Ovary (tissue), 9 donors: ENCODE results near the gene GALNT10. TPM values are rescaled to one million over a fixed set of nuclear protein-coding genes. Genes with fewer than 3 reads are reported as not detected.

Experiments
- DNase-seq, 5 donors: peaks; one replicate each; pipeline ENCODE4 v3.0.0-alpha.2; 2019 to 2020
- H3K27ac ChIP-seq, 2 donors: fragments of 200-600 bp; one replicate each; pipeline versions ENCODE4 v1.5.1 to v1.8.0; 2019 to 2022
- H3K27me3 ChIP-seq: fragments of 200-600 bp; one replicate; pipeline ENCODE4 v1.8.0; 2022
- H3K36me3 ChIP-seq: fragments of 200-600 bp; sonication (generic); one replicate; pipeline ENCODE4 v1.5.1; 2019
- H3K4me1 ChIP-seq: one replicate; pipeline ENCODE4 v1.8.1; 2013; ENCODE audit warnings: mild to moderate bottlenecking, moderate library complexity; ENCODE audit not compliant: insufficient read depth
- H3K4me3 ChIP-seq: fragments of 200-600 bp; sonication (generic); one replicate; pipeline ENCODE4 v1.5.1; 2017
- H3K9me3 ChIP-seq, 2 donors: fragments of 200-600 bp in 1 of 2; sonication (generic) in 1 of 2; one replicate each; pipeline versions ENCODE4 v1.5.1 to v1.8.1; 2013 to 2019; ENCODE audit warnings: mild to moderate bottlenecking in 1 of 2, moderate library complexity in 1 of 2
- CTCF ChIP-seq, 3 donors: fragments of 450-650 bp in 2 of 3; fragments of 200-600 bp in 1 of 3; IDR thresholded peaks; one replicate each; pipeline versions ENCODE4 v1.5.1 to v1.8.0; 2016 to 2022; ENCODE audit warnings: antibody characterized with exemption in 3 of 3, mild to moderate bottlenecking in 1 of 3
- EP300 ChIP-seq: sonication (generic); formaldehyde crosslinking; IDR thresholded peaks from one replicate; pipeline ENCODE4 v1.6.1; 2017; ENCODE audit warnings: antibody characterized with exemption
- POLR2A ChIP-seq: fragments of 450-650 bp; IDR thresholded peaks from one replicate; pipeline ENCODE4 v1.6.1; 2017; ENCODE audit warnings: antibody characterized with exemption, mild to moderate bottlenecking, moderate library complexity
- WGBS, 3 donors: extraction: QIAGEN DNeasy Blood & Tissue Kit in 1 of 3; methylation state at CpG; one replicate each; pipeline versions ENCODE4 v1.1.5 to v1.1.7; 2013 to 2017; 5-methylcytosine and 5-hydroxymethylcytosine counted together
- intact Hi-C, 4 donors: fragments of 100-400 bp; cut with DNase I; formaldehyde crosslinking; loops; one replicate each; pipeline versions ENCODE4 v1.11.0 to v1.15.1; 2022 to 2023
- polyA plus RNA-seq, 2 donors: library from polyadenylated mRNA; stranded (reverse); fragments of 200-250 nt in 1 of 2; fragments of 350-450 nt in 1 of 2; fragmentation: Illumina TruSeq in 1 of 2; extraction: RNeasy Lipid Tissue Mini Kit (QIAGEN cat#74804) in 1 of 2; gene quantifications; one replicate each; pipeline ENCODE4 v1.2.3, GENCODE V29; 2013 to 2014
- total RNA-seq, 7 donors: library from RNA; depleted of rRNA in 2 of 7; stranded (reverse); fragments of >200 nt in 2 of 7; fragmentation: NEBNext Ultra II Directional in 3 of 7; extraction: Animal tissue kit (Norgen Biotek cat#: 25700) in 3 of 7; gene quantifications; one replicate each; pipeline versions ENCODE4 v1.1.0 to v1.2.4, GENCODE V29; 2016 to 2023
- donor health status: DM: no; HTN: no; CAD: no; lungs with moderate emphysema.
- donor health status: DM: no; HTN: no; CAD: no.
- donor health status: Bipolar disorder and iron deficiency.
- donor health status: DM: yes; HTN: yes; CAD: no.
- donor health status: DM: no; HTN: no; CAD: no.
- donor health status: DM: yes; HTN: yes; CAD: no.

Gene GALNT10
- total and polyA plus RNA-seq, 9 donors, result 34.5 to 206 (median 88.7) TPM

DNA sequence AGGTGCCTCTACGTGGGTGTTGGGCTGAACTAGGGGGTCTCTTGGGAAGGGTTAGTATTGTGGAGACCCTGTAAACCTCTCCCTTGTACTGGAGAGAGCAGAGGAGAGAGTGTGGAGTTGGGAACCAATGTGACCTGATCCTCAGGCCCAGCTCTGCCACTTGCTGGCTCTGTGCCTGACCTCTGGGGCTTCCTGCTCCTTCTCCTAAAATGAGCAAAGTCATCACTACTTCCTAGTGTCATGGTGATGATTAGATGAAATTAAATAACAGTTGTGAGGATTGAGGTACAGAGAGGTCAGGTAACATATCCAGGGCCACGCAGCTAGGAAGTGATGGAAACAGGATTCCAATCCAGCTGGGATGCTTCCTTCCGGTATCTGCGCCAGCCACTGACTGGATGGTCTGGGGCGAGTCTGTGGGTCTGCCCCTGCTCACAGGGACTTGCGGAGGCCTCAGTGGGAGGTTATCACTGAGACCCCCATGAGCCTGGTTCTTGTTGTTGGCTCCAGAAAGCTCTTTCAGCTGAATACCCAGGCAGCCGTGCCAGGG lies 9.2 kb downstream of the GALNT10 start:
- Histone ChIP-seq H3K36me3 (no peaks in the 10 kb centered on the region), H3K4me3 (no peak overlapping the region), H3K27ac (peak overlapping the region in 1 of 2 donors; percentile 32), H3K9me3 (no peaks in the 10 kb centered on the region), H3K27me3 (no peaks in the 10 kb centered on the region), H3K4me1 (peaks cover 11% of the 10 kb centered on the region)
- WGBS, 3 donors, result 59 to 73% (median 70%) methylated on average over 7 of the region's 7 CpGs
- TF ChIP-seq POLR2A (no peak), EP300 (no peak), CTCF (IDR thresholded peaks at IDR 0.05) (no peak)
- intact Hi-C loops, result loop anchor here (5.0 to 10.0 kb wide), 6 partner anchors 75 to 543 kb away; no protein-coding TSS in a partner anchor
- DNase-seq, result peak in 1 of 5 donors; percentile 37

DNA sequence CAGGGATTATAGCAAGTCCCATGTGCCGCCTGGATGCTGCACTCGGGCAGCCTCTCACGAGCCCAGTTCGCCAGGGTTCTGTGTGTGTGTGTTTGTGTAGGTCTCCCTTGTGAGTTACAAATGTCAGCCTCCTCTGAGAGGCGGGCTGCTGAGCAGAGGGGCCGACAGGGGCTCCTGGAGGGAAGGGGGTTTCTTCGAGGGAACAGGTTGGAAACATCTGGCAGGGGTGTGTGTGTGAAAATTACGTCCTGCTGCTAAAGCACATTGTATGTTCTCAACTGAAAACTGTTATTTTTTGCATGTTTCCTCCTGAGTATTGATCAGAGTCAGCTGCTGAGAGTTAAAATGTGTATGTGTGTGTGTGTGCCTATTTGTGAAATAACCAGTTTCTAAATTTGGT lies 9.7 kb downstream of the GALNT10 start:
- DNase-seq, result no peak
- WGBS, 3 donors, result 46 to 67% (median 63%) methylated on average over 8 of the region's 8 CpGs
- Histone ChIP-seq H3K27ac (peak overlapping the region in 1 of 2 donors; percentile 32), H3K36me3 (no peaks in the 10 kb centered on the region), H3K4me1 (peaks cover 11% of the 10 kb centered on the region), H3K9me3 (no peaks in the 10 kb centered on the region), H3K4me3 (no peak overlapping the region), H3K27me3 (no peaks in the 10 kb centered on the region)
- TF ChIP-seq EP300, result no peak
- no peak for TF ChIP-seq CTCF (IDR thresholded peaks at IDR 0.05)
- TF ChIP-seq POLR2A, result no peak
- intact Hi-C loops, result loop anchor here in 1 of 4 donors (10.0 kb wide), 1 partner anchor 75 kb away; no protein-coding TSS in a partner anchor

GRCh38 chr5:154201108-154201769 lies 10.7 kb downstream of the GALNT10 start:
- H3K27ac ChIP-seq, result no peak overlapping the region
- intact Hi-C loops, result loop anchor here in 1 of 4 donors (10.0 kb wide), 1 partner anchor 74 kb away; no protein-coding TSS in a partner anchor
- no peak overlapping the region for H3K4me3 ChIP-seq
- DNase-seq, result no peak
- no peaks in the 10 kb centered on the region for H3K27me3 ChIP-seq
- TF ChIP-seq EP300 (no peak), POLR2A (no peak), CTCF (IDR thresholded peaks at IDR 0.05) (no peak)
- 82 to 87% (median 82%) methylated on average over 7 of the region's 7 CpGs for WGBS, 3 donors
- H3K9me3 ChIP-seq, result no peaks in the 10 kb centered on the region
- peaks cover 12% of the 10 kb centered on the region for H3K4me1 ChIP-seq
- H3K36me3 ChIP-seq, result no peaks in the 10 kb centered on the region

GRCh38 chr5:154202379-154203260 lies 12.1 kb downstream of the GALNT10 start:
- no peak overlapping the region for H3K27ac ChIP-seq
- H3K9me3 ChIP-seq, result no peaks in the 10 kb centered on the region
- no peaks in the 10 kb centered on the region for H3K36me3 ChIP-seq
- H3K4me1 ChIP-seq, result peaks cover 7% of the 10 kb centered on the region
- 72 to 77% (median 72%) methylated on average over 11 of the region's 11 CpGs for WGBS, 3 donors
- DNase-seq, result no peak
- no peak overlapping the region for H3K4me3 ChIP-seq
- intact Hi-C loops, result loop anchor here in 1 of 4 donors (10.0 kb wide), 1 partner anchor 72 kb away; no protein-coding TSS in a partner anchor
- H3K27me3 ChIP-seq, result no peaks in the 10 kb centered on the region
- TF ChIP-seq CTCF (IDR thresholded peaks at IDR 0.05) (no peak), EP300 (no peak), POLR2A (no peak)
